DND-41 (cell line): ENCODE results near the gene PHLDB2.

Experiments used
- CTCF ChIP-seq: IDR thresholded peaks from 2 replicates; pipeline ENCODE4 v1.5.1; 2012; ENCODE audit warnings: borderline replicate concordance, low read length, moderate library complexity, mild to moderate bottlenecking; ENCODE audit not compliant: poor library complexity, severe bottlenecking; ENCODE audit errors: extremely low read depth
- EZH2 ChIP-seq: IDR thresholded peaks from 3 replicates; pipeline ENCODE4 v1.6.1; 2012; ENCODE audit warnings: borderline replicate concordance, low read depth, mild to moderate bottlenecking, moderate library complexity, low read length, inconsistent platforms; ENCODE audit not compliant: severe bottlenecking

DNA sequence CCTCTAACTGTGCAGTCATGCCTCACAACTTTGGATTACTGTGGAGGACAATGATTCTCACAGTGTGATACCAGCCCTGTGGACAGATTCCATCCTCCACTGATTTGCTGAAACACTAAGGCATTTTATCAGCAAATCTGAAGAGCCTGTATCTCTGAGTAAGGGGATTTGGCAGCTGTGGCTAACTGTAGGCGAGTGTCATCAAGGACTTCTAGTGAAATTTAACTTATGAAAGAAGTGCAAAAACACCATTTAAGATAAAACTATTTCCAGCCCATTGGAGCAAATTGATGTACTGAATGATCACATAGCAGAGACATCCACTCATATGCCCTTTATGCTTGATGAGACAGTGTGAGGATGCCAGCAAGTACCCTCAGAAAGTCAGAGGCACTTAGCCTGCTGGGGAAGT lies 161.6 kb downstream of the PHLDB2 start:
- TF ChIP-seq CTCF = no peak
- TF ChIP-seq EZH2 = no peak
